ENCODE data around the gene ANKFN1. TPM values are rescaled to one million over a fixed set of nuclear protein-coding genes. Genes with fewer than 3 reads are reported as not detected.

Gene ANKFN1
- total and polyA plus RNA-seq, 10 of the 15 experiments (the other 5 are each of a cell fraction or from before 2014, with no cell fraction given), result 0.19 TPM; not detected in 9

DNA sequence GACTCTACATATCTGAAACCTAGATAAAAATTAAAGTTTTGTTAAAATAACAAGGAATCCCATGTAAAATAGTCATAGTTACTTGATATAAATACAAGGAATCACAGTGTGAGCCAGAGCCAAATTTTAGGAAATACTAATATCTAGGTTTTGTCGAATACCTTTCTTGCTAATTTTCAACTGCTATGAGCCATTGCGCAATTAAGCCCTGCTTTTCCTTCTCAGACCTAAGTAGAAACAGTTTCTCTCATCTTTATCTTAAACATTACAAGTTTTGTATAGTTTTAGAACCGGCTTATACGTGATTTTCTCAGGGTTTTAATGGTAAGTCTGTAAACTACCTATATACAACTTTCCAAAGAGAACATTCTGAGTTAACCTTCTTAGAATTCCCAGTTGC, 282.9 kb downstream of the ANKFN1 start:
- BruUV-seq (replicated peaks), result no TSS peak
- CTCF ChIA-PET, result interaction anchor here (0.5 kb wide), 1 partner anchor 1515 kb away, joined by 3 read pairs; no protein-coding TSS in a partner anchor
- no peak overlapping the region for H3K4me3 ChIP-seq
- H2AFZ ChIP-seq (ENCODE audit: control insufficient read depth, low read depth, low read length), result no peak overlapping the region
- H3K79me2 ChIP-seq (ENCODE audit: control insufficient read depth, insufficient read depth, low read length), result no peaks in the 10 kb centered on the region
- DNase-seq (ENCODE audit: low read depth, low spot score), result no peak
- in situ Hi-C loops (cut with MboI), result no loop called here
- intact Hi-C loops (cut with micrococcal nuclease; ENCODE audit: unreplicated experiment), result no loop called here
- FAIRE-seq, result no peak
- no peaks in the 10 kb centered on the region for H3K4me1 ChIP-seq (ENCODE audit: control insufficient read depth, insufficient read depth, low read length)
- WGBS (ENCODE audit: insufficient coverage, insufficient replicate concordance, low lambda C conversion rate, missing lambda C conversion rate), result 75% methylated on average over 4 of the region's 4 CpGs
- H3K9me3 ChIP-seq (replicated peaks; ENCODE audit: control insufficient read depth, insufficient read depth, low read length), result no peaks in the 10 kb centered on the region
- no peak overlapping the region for H3K4me2 ChIP-seq (ENCODE audit: control insufficient read depth, insufficient read depth)
- H3K27me3 ChIP-seq (replicated peaks in 1 of 2; ENCODE audit: control insufficient read depth in 2 of 2, insufficient read depth in 2 of 2, low read length in 1 of 2), result no peaks in the 10 kb centered on the region; a peak in 1 of 4 replicates
- no peaks in the 10 kb centered on the region for H4K20me1 ChIP-seq (ENCODE audit: control insufficient read depth, insufficient read depth)
- POLR2A ChIA-PET, result no interaction called here
- no peak for TF ChIP-seq RFX5 (IDR thresholded peaks at IDR 0.05; ENCODE audit: low read depth, low read length)
- no peak for TF ChIP-seq BCL11A (IDR thresholded peaks at IDR 0.05; ENCODE audit: low read depth, low read length)
- no peak for TF ChIP-seq ZNF24 (IDR thresholded peaks at IDR 0.05)
- no peak for TF ChIP-seq IRF4 (IDR thresholded peaks at IDR 0.05; ENCODE audit: low read depth, low read length)
- no peak for TF ChIP-seq ZNF274 (IDR thresholded peaks at IDR 0.05; ENCODE audit: insufficient read depth, insufficient read length)
- TF ChIP-seq BACH1 (IDR thresholded peaks at IDR 0.05; ENCODE audit: borderline replicate concordance), result no peak
- TF ChIP-seq ZZZ3 (IDR thresholded peaks at IDR 0.05; ENCODE audit: control insufficient read depth, insufficient read length, low read depth), result no peak
- no peak for TF ChIP-seq CREB1 (IDR thresholded peaks at IDR 0.05; ENCODE audit: low read depth)
- TF ChIP-seq SP1 (IDR thresholded peaks at IDR 0.05; ENCODE audit: low read depth, low read length), result no peak
- TF ChIP-seq MYB (IDR thresholded peaks at IDR 0.05; ENCODE audit: borderline replicate concordance, low read depth, low read length), result no peak
- no peak for TF ChIP-seq ASH2L (IDR thresholded peaks at IDR 0.05; ENCODE audit: borderline replicate concordance, low read depth)
- TF ChIP-seq HDGF (IDR thresholded peaks at IDR 0.05), result no peak
- TF ChIP-seq SUPT20H (IDR thresholded peaks at IDR 0.05; ENCODE audit: borderline replicate concordance, control insufficient read depth, low read depth, low read length), result no peak
- TF ChIP-seq FOS (IDR thresholded peaks at IDR 0.05; ENCODE audit: borderline replicate concordance, extremely low read depth, insufficient read length), result no peak
- TF ChIP-seq, protein P1, sequence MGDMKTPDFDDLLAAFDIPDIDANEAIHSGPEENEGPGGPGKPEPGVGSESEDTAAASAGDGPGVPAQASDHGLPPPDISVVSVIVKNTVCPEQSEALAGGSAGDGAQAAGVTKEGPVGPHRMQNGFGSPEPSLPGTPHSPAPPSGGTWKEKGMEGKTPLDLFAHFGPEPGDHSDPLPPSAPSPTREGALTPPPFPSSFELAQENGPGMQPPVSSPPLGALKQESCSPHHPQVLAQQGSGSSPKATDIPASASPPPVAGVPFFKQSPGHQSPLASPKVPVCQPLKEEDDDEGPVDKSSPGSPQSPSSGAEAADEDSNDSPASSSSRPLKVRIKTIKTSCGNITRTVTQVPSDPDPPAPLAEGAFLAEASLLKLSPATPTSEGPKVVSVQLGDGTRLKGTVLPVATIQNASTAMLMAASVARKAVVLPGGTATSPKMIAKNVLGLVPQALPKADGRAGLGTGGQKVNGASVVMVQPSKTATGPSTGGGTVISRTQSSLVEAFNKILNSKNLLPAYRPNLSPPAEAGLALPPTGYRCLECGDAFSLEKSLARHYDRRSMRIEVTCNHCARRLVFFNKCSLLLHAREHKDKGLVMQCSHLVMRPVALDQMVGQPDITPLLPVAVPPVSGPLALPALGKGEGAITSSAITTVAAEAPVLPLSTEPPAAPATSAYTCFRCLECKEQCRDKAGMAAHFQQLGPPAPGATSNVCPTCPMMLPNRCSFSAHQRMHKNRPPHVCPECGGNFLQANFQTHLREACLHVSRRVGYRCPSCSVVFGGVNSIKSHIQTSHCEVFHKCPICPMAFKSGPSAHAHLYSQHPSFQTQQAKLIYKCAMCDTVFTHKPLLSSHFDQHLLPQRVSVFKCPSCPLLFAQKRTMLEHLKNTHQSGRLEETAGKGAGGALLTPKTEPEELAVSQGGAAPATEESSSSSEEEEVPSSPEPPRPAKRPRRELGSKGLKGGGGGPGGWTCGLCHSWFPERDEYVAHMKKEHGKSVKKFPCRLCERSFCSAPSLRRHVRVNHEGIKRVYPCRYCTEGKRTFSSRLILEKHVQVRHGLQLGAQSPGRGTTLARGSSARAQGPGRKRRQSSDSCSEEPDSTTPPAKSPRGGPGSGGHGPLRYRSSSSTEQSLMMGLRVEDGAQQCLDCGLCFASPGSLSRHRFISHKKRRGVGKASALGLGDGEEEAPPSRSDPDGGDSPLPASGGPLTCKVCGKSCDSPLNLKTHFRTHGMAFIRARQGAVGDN (IDR thresholded peaks at IDR 0.05), result no peak
- H3K9ac ChIP-seq (ENCODE audit: control insufficient read depth, insufficient read depth, low read length), result no peak overlapping the region
- no peak overlapping the region for H3K27ac ChIP-seq (ENCODE audit: control insufficient read depth, insufficient read depth)
- ATAC-seq, result no peak
- RAD21 ChIA-PET (ENCODE audit: unreplicated experiment), result no interaction called here
- SMC1A ChIA-PET (ENCODE audit: uncharacterized antibody, unreplicated experiment), result no interaction called here
- no peaks in the 10 kb centered on the region for H3K36me3 ChIP-seq (ENCODE audit: control insufficient read depth in 2 of 2, insufficient read depth in 2 of 2, low read length in 1 of 2)
